GM21619 (cell line): ENCODE data around the gene OBSCN.
"Not testable (repeated sequence)": the region's sequence is repeated elsewhere in the genome, so short reads cannot be mapped to it uniquely, and the experiment has no call there.

ENCODE experiments used
- ATAC-seq: cut with Tn5 transposase; IDR thresholded peaks from one replicate; pipeline ENCODE4 v1.9.1; 2021; ENCODE audit not compliant: unreplicated experiment

The OBSCN gene

GRCh38 chr1:228225165-228225710 lies 17.4 kb downstream of the OBSCN start:
- no peak for ATAC-seq

GRCh38 chr1:228225740-228226139 lies 17.9 kb downstream of the OBSCN start:
- ATAC-seq = no peak

DNA sequence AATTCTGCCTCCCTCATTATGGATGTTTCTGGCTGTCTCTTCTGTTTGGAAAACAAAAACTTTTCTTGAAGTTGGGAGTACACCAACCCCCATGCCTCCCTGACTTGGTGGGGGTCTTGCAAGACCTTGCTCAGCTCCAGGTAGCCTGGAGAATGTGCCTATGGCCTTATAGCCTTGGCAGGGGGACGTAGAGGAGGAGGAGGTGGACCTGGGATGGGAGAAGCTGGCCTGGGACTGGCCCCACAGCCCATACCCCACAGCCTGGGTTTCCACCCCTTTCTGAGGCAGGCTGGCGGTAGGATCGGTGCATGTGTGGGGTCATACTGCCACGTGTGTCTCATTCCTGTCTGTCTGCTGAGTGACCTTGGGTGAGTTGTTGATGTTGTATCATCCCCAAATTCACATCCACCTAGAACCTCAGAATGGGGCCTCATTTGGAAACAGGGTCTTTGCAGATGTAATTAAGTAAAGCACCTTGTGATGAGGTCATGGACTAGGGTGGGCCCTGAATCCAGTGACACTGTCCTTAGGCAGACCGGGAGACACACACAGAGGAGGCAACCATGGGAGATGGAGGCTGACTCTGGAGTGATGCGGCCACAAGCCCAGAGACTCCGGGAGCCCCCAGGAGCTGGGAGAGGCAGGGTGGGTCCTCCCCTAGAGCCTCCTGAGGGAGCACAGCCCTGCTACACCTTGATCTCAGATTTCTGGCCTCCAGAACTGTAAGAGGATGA lies 18.5 kb downstream of the OBSCN start:
- no peak for ATAC-seq

- ATAC-seq = no peak
These were observed 19.3 kb downstream of the OBSCN start for GRCh38 chr1:228226956-228227791.

- not testable (repeated sequence) for ATAC-seq
These were observed 20.3 kb downstream of the OBSCN start for GRCh38 chr1:228228147-228228546.

- ATAC-seq = no peak
These were observed 20.8 kb downstream of the OBSCN start for GRCh38 chr1:228228601-228229074.

DNA sequence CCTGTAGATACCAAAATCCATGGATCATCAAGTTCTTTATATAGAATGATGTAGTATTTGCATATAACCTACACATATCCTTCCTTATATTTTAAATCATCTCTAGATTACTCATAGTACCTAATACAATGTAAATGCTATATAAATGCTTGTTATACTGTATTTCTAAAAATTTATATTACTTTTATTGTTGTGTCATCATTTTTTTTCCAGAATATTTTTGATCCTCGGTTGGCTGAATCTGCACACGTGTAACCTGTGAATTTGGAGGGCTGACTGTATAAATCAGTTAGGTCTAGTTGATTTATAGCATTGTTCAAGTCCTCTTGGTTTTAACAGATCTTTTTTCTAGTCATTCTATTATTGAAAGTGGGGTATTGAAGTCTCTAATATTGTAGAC lies 23.3 kb downstream of the OBSCN start:
- ATAC-seq = no peak

GRCh38 chr1:228233136-228233535 lies 25.3 kb downstream of the OBSCN start:
- ATAC-seq = no peak

DNA sequence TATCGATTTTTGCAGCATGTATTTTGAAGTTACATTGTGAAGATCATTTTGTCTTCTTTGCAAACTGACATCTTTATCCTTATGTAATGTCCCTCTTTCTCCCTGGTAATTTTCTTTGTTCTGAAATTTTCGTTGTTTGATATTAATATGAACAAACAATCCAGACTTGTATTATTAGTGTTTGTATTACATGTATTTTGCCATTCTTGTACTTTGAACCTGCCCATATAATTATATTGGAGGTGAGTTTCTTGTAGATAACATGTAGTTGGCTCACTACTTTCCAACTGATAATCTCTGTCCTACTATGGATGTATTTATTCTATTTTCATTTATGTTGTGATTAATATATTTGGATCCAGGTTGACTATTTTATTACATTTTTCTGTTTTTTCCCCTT lies 27.1 kb downstream of the OBSCN start:
- no peak for ATAC-seq

GRCh38 chr1:228236744-228237143 lies 28.9 kb downstream of the OBSCN start:
- no peak for ATAC-seq

DNA sequence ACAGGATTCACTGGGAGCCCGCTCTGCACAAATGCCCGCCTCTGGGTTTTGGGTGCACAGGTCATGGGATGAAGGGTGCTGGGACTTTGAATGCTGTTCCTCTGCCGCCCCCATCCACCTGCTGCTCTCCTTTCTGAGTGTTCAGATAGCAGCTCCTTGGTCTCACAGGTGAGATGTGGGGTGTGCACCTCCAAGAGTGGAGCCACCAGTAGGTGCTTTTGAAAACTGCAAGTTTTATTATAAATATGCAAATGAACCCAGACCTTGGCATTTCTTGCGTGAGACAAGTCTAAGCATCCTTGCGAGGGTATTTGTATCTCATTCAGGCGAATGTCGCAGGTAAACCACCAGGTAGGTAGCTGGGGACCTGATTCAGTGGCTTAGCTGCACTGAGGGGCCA lies 30.2 kb downstream of the OBSCN start:
- ATAC-seq = no peak

DNA sequence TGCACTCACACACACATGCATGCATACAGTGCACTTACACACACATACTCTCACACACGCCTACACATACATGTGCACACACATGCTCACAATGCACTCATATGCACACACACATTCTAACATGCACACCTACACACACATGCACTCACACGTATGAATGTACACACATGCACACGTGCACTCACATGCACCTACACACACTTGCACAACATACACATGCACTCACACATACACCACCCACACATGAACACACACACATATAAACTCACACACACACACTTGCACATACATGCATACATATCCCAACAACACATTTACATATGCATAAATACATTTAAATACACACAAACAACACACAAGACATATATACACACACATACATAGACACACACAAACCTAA lies 30.6 kb downstream of the OBSCN start:
- ATAC-seq = no peak

DNA sequence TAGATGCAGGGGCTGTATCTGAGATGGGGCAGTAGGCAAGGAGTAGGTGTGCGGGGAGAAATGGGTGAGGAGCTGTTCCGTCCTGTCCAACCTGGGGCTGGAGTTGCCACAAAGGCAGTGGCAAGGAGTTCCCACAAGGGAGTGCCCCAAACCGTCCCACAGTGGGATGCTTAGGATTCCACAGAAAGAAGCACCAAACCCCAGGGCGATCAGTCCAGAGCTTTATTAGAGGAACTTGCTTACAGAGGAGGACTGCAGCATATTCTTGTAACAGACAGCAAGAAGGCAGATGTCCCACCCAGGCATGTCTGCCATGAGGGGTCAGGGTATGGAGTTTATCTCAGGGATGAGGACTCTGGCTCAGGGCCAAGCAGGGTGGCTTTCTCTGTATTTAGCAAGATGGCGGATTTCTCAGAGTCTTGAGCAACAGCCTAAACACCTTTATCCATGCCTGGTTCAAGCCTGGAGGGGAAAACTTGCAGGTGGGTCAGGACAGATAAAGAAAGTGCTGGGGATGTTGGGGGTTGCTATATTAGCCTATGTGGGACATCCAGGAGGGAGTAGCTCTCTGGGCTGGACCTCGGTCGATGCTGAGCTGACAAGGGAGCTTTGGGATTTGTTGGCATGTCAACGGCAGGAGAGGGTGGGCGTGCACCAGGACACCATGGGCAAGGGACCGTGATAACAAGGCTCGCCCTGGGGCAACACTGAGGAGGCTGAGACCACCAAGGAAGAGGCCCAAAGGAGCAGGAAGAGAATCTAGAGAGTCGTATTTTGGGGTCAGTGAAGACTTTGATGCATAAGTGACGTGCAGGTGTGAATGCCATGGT lies 32.8 kb downstream of the OBSCN start:
- ATAC-seq = no peak

DNA sequence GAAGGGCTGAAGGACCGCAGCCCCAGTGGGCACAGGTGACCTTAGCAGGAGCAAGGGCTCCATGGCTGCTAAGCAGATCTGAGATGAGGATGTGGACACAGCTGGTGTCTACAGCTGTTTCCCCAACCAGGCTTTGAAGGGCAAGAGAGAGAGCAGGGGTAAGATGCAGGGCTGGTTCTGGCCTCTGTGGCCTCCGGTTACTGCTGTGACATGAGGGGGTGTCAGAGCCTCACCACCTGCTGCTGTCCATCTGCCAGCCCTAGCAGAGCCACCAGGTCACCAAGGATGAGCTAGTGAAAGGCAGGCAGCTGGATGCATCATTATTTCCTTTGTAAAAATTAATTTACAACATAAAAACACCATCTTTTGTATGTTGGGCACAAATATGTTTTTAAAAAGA lies 33.4 kb downstream of the OBSCN start:
- no peak for ATAC-seq

- no peak for ATAC-seq
These were observed 34.6 kb downstream of the OBSCN start for GRCh38 chr1:228242409-228242808.

- ATAC-seq = no peak
These were observed 35.2 kb downstream of the OBSCN start for GRCh38 chr1:228243093-228243492.

GRCh38 chr1:228243989-228244388 lies 36.1 kb downstream of the OBSCN start:
- not testable (repeated sequence) for ATAC-seq

DNA sequence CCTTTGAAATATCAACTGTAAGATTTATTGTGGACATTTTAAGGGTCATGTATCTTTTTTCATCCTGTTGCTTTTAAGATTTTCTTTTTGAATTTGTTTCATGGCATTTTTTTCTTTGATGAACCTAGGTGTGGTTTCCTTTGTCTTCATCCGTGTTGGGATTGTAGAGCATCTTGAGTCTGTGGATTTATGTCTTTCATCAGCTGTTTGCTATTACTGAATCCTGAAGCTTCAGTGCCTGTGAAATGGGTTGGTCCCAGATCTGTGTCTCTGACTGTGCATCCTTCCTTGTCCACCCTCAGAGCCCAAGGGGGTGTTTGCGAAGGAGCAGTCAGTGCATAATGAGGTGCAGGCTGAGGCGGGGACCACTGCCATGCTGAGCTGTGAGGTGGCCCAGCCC lies 37.3 kb downstream of the OBSCN start:
- no peak for ATAC-seq

GRCh38 chr1:228246216-228246900 lies 38.5 kb downstream of the OBSCN start:
- no peak for ATAC-seq

DNA sequence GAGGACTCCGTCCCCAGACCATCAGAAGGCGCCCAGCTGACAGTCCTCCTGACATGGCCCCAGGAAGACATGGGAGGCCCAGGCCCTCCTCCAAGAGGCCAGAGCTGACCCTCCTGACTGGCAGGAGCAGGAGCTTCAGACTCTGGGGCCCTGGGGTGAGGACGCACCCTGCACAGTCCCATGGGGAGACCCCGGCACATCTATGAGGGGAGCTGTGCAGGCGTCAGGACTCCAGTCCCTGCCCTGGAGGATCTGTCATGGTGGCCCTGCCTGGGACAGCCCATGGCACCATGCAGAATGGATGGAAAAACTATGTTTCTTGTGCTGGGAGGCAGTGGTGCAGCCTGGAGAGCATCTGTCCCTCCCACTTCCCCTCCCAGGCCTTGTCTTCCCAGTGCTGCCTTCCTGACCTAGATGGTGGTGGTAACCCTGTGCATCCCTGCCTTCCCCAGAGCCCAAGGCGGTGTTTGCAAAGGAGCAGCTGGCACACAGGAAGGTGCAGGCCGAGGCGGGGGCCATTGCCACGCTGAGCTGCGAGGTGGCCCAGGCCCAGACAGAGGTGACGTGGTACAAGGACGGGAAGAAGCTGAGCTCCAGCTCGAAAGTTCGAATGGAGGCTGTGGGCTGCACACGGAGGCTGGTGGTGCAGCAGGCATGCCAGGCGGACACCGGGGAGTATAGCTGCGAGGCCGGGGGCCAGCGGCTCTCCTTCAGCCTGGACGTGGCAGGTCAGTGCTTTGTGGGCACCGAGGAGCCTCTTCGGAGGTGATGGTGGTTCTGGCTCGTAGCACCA lies 41.9 kb downstream of the OBSCN start:
- no peak for ATAC-seq
